Epithelial cell of proximal tubule (primary cell): ENCODE data around the gene ZNF446. TPM values are rescaled to one million over a fixed set of nuclear protein-coding genes. Genes with fewer than 3 reads are reported as not detected.
"Not testable (repeated sequence)": the region's sequence is repeated elsewhere in the genome, so short reads cannot be mapped to it uniquely, and the experiment has no call there.

Experiments used
- DNase-seq: peaks from one replicate; pipeline ENCODE4 v3.0.0-alpha.2; 2011; ENCODE audit warnings: low read depth
- H3K4me3 ChIP-seq: 2 replicates; pipeline ENCODE4 v1.5.1; 2011; ENCODE audit warnings: low read depth, mild to moderate bottlenecking, low read length
- total RNA-seq: library from RNA; depleted of rRNA; stranded (reverse); fragments of >200 nt; gene quantifications from 2 replicates; pipeline ENCODE4 v1.2.3, GENCODE V29; 2015
- TF ChIP-seq, protein P1 (sequence below): conservative IDR thresholded peaks from 2 replicates; pipeline ENCODE4 v1.5.1; 2012; ENCODE audit warnings: low read depth, mild to moderate bottlenecking, low read length

ZNF446 gene
- total RNA-seq, 1 donor from 2014 or later, result 9.7 TPM

- no peak for DNase-seq
- H3K4me3 ChIP-seq, result peak within 1 kb of the TSS; percentile 96
These were observed 9.2 kb upstream of the ZNF446 start, which contains the start of gene ZNF324 for GRCh38 chr19:58466760-58467589. TSS of gene ZNF324 (plus strand) at chr19:58467080. CDS start at chr19:58469186, 2,106 bp downstream.

DNA sequence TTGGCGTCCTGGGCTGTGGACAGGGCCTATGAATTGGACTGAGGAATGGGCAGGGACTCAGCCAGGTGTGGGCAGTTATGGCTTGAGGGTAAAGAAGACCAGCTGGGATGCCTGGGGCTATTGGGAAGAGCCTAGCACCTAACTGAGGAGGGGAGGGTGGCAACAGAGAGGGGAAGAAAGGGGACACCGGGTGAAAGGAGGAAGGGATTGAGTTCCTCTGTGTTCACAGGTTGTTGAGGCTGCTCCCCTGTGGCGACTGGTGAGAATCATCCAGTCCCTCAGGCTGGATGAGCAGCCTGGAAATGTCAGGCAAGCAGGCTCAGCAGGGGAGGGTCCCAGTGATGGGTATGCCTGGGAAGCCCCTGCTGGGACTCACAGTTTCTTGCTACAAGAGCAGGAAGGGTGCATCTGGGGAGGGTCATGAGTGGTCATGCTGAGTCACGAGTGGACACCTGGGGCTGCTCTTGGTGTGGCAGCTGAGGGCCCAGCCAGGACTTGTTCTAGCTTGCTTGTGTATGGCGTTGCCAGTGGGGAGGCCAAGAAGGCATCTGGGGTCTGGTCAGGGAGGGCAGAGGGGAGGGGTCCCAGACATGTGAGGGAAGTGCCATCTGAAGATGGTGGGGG lies 7.8 kb upstream of the ZNF446 start:
- H3K4me3 ChIP-seq, result peak overlapping the region; percentile 96
- TF ChIP-seq, protein P1, sequence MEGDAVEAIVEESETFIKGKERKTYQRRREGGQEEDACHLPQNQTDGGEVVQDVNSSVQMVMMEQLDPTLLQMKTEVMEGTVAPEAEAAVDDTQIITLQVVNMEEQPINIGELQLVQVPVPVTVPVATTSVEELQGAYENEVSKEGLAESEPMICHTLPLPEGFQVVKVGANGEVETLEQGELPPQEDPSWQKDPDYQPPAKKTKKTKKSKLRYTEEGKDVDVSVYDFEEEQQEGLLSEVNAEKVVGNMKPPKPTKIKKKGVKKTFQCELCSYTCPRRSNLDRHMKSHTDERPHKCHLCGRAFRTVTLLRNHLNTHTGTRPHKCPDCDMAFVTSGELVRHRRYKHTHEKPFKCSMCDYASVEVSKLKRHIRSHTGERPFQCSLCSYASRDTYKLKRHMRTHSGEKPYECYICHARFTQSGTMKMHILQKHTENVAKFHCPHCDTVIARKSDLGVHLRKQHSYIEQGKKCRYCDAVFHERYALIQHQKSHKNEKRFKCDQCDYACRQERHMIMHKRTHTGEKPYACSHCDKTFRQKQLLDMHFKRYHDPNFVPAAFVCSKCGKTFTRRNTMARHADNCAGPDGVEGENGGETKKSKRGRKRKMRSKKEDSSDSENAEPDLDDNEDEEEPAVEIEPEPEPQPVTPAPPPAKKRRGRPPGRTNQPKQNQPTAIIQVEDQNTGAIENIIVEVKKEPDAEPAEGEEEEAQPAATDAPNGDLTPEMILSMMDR, result peak; percentile 3
- no peak for DNase-seq

More at GRCh38 chr19:58466760-58467589, 9.2 kb upstream of the ZNF446 start, which contains the start of gene ZNF324:
- TF ChIP-seq, protein P1, result no peak

DNA sequence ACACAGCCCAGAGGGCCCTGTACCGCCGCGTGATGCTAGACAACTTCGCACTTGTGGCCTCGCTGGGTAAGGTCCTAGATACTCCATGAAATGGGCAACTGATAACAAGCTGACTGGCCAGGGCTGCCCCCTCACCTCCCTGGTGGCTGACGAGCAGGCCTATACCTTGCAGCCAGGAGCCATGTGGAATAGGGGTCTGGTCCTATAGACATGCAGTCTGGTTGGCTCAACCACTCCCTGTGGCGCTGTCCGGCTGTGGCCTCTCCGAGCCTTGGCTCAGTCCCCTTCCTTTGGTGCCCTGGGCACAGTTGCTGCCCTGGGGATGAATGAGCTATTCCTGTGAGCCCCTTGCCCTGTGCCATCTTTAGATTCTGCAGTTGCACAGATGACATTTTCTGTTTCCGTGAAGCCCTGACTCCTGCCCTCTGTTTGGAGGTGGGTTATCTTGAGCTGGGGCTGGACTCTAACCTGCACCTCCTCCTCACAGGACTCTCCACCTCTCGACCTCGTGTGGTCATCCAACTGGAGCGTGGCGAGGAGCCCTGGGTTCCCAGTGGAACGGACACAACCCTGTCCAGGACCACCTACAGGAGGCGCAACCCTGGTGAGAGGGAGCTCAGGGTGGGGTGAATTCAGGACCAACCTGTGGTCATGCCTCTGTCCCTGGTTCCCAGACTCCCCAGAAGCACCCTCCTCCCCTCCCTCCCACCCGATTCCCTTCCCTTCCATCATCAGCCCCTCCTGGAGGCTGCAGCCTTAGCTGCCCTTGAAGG lies 6.7 kb upstream of the ZNF446 start:
- TF ChIP-seq, protein P1, result no peak
- no peak overlapping the region for H3K4me3 ChIP-seq
- DNase-seq, result no peak

- not testable (repeated sequence) for DNase-seq, H3K4me3 ChIP-seq
These were observed 5.2 kb upstream of the ZNF446 start for GRCh38 chr19:58470837-58471543.

- H3K4me3 ChIP-seq, result no peak overlapping the region
- no peak for DNase-seq
- TF ChIP-seq, protein P1, result no peak
These were observed 4.4 kb upstream of the ZNF446 start for GRCh38 chr19:58471736-58472135.

GRCh38 chr19:58473775-58474174 lies 2.4 kb upstream of the ZNF446 start:
- no peak overlapping the region for H3K4me3 ChIP-seq
- TF ChIP-seq, protein P1, result no peak

More at GRCh38 chr19:58473775-58474174, 2.4 kb upstream of the ZNF446 start:
- DNase-seq, result no peak
